Glutamatergic neuron (in vitro differentiated cells): Measurements from ENCODE around the gene GPR156. TPM values are rescaled to one million over a fixed set of nuclear protein-coding genes. Genes with fewer than 3 reads are reported as not detected.

ENCODE experiments used
- DNase-seq: peaks from one replicate; pipeline ENCODE4 v3.0.0; 2022
- H3K27ac Mint-ChIP-seq: one replicate; pipeline ENCODE4 v1.8.0; 2020; ENCODE audit warnings: mild to moderate bottlenecking, mixed read lengths, inconsistent platforms; ENCODE audit not compliant: unreplicated experiment
- H3K27me3 Mint-ChIP-seq: one replicate; pipeline ENCODE4 v1.8.0; 2020; ENCODE audit warnings: mild to moderate bottlenecking, moderate library complexity, mixed read lengths, inconsistent platforms; ENCODE audit not compliant: unreplicated experiment
- H3K36me3 Mint-ChIP-seq: one replicate; pipeline ENCODE4 v1.8.0; 2020; ENCODE audit warnings: mild to moderate bottlenecking, mixed read lengths, inconsistent platforms; ENCODE audit not compliant: unreplicated experiment
- H3K4me1 Mint-ChIP-seq: one replicate; pipeline ENCODE4 v1.8.0; 2020; ENCODE audit warnings: mild to moderate bottlenecking, low read depth, mixed read lengths, inconsistent platforms; ENCODE audit not compliant: unreplicated experiment
- H3K4me3 Mint-ChIP-seq: one replicate; pipeline ENCODE4 v1.8.0; 2020; ENCODE audit warnings: mild to moderate bottlenecking, mixed read lengths, inconsistent platforms; ENCODE audit not compliant: unreplicated experiment
- H3K9me3 Mint-ChIP-seq: one replicate; pipeline ENCODE4 v1.8.0; 2020; ENCODE audit warnings: mild to moderate bottlenecking, moderate library complexity, mixed read lengths, inconsistent platforms; ENCODE audit not compliant: unreplicated experiment
- CTCF ChIP-seq: fragments of 200-600 bp; sonication (generic); IDR thresholded peaks from one replicate; pipeline ENCODE4 v1.5.0; 2021; ENCODE audit not compliant: partially characterized antibody, unreplicated experiment
- total RNA-seq: library from RNA; stranded (reverse); fragmentation: NEBNext Ultra II Directional; extraction: Animal tissue kit (Norgen Biotek cat#: 25700); gene quantifications from one replicate; pipeline ENCODE4 v1.2.1, GENCODE V29; 2021; ENCODE audit not compliant: unreplicated experiment

GPR156 gene
- total RNA-seq, 1 donor from 2014 or later = 0.83 TPM

DNA sequence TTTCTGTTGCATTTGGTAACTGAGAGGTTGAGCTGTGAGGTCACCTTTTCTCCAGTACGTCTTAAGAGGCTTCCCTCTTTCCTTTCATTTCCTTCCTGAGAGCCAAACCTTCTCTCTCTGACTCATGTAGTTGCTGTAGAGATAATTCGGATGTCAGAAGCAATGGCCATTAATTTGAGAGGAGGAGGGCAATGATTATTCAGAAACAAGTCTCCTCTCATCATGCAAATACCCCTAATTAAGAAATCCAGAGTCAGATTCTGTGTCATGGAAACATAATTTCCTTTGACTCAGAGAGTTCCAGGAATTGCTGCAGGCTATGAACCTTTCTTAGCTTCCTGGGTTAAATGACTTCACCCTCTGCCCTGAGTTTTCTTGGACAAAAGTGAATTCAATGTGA is 131.7 kb downstream of the GPR156 start:
- peaks cover 18% of the 10 kb centered on the region for H3K36me3 Mint-ChIP-seq
- H3K9me3 Mint-ChIP-seq = peaks cover 12% of the 10 kb centered on the region
- DNase-seq = no peak
- H3K27me3 Mint-ChIP-seq = peaks cover 2% of the 10 kb centered on the region
- H3K27ac Mint-ChIP-seq = no peak overlapping the region
- H3K4me1 Mint-ChIP-seq = no peaks in the 10 kb centered on the region
- no peak for TF ChIP-seq CTCF
- H3K4me3 Mint-ChIP-seq = no peak overlapping the region

DNA sequence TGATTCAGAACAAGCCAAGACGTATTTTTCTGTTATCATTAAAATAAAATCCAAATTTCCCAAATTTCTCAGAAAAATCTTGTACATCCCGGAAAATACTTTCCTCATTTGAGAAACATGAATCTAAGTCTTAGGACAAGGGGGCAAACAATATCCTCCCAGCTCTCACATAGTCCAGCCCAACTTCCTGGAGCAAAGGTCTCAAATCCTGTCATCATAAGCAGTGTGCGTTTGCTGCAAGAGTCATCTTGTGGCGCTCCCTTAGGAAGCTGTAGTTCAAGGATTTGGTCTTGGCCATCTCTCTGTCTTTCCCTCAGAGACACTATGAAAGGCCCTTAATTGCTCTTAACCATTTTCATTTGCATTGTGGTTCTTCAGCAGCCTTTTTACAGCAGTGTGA is 133.2 kb downstream of the GPR156 start:
- no peak for DNase-seq
- Mint-ChIP-seq H3K4me1 (no peaks in the 10 kb centered on the region), H3K36me3 (peaks cover 18% of the 10 kb centered on the region), H3K4me3 (no peak overlapping the region), H3K27me3 (peaks cover 4% of the 10 kb centered on the region), H3K9me3 (peaks cover 10% of the 10 kb centered on the region), H3K27ac (no peak overlapping the region)
- TF ChIP-seq CTCF = no peak

- no peaks in the 10 kb centered on the region for H3K9me3 Mint-ChIP-seq
- no peak for DNase-seq
- no peak for TF ChIP-seq CTCF
- no peak overlapping the region for H3K4me3 Mint-ChIP-seq
- no peaks in the 10 kb centered on the region for H3K36me3 Mint-ChIP-seq
- peaks cover 4% of the 10 kb centered on the region for H3K27me3 Mint-ChIP-seq
- no peaks in the 10 kb centered on the region for H3K4me1 Mint-ChIP-seq
- H3K27ac Mint-ChIP-seq = no peak overlapping the region
Measured at GRCh38 chr3:120148187-120148949, 136.7 kb downstream of the GPR156 start.

- no peaks in the 10 kb centered on the region for H3K4me1 Mint-ChIP-seq
- no peak for DNase-seq
- H3K27me3 Mint-ChIP-seq = peaks cover 4% of the 10 kb centered on the region
- no peaks in the 10 kb centered on the region for H3K36me3 Mint-ChIP-seq
- H3K27ac Mint-ChIP-seq = no peak overlapping the region
- H3K9me3 Mint-ChIP-seq = no peaks in the 10 kb centered on the region
- no peak for TF ChIP-seq CTCF
- no peak overlapping the region for H3K4me3 Mint-ChIP-seq
Measured at GRCh38 chr3:120147072-120147871, 137.8 kb downstream of the GPR156 start.
